ENCODE data around the gene GJA5. TPM values are rescaled to one million over a fixed set of nuclear protein-coding genes. Genes with fewer than 3 reads are reported as not detected.
"Not testable (repeated sequence)": the region's sequence is repeated elsewhere in the genome, so short reads cannot be mapped to it uniquely, and the experiment has no call there.

The GJA5 gene
- total RNA-seq, 1 experiment from 2014 or later: not detected

DNA sequence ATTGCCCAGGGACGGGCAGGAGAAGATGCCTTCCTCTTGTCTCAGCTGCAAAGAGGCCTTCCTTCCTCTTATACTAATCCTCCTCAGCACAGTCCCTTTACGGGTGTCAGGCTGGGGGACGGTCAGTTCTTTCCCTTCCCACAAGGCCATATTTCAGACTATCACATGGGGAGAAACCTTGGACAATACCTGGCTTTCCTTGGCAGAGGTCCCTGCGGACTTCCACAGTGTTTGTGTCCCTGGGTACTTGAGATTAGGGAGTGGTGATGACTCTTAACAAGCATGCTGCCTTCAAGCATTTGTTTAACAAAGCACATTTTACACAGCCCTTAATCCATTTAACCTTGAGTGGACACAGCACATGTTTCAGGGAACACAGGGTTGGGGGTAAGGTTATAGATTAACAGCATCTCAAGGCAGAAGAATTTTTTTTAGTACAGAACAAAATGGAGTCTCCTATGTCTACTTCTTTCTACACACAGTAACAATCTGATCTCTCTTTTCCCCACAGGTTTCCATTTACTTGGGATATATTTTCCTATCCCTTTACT lies 26.0 kb downstream of the GJA5 start:
- H3K4me3 ChIP-seq (replicated peaks in 1 of 2; ENCODE audit: low read depth in 1 of 2, low read length in 2 of 2); H2AFZ ChIP-seq (ENCODE audit: low read depth, low read length, poor library complexity, severe bottlenecking); ATAC-seq; intact Hi-C loops (cut with micrococcal nuclease); H3K79me2 ChIP-seq (ENCODE audit: insufficient read depth, low read length); H3K9me3 ChIP-seq (ENCODE audit: control insufficient read depth in 1 of 2, insufficient read depth in 1 of 2, low read depth in 1 of 2, low read length in 2 of 2); POLR2A ChIA-PET; H3K27me3 ChIP-seq (ENCODE audit: insufficient read depth, low read length); CTCF ChIA-PET; H3K36me3 ChIP-seq (ENCODE audit: control insufficient read depth in 1 of 2, insufficient read depth in 2 of 2, low read length in 2 of 2); H3K4me1 ChIP-seq (ENCODE audit: control insufficient read depth in 1 of 2, insufficient read depth in 2 of 2, low read length in 2 of 2); H3K9me2 ChIP-seq (ENCODE audit: insufficient read depth); H3K4me2 ChIP-seq (ENCODE audit: low read length); H3K27ac ChIP-seq (ENCODE audit: low read depth, low read length); H3K9ac ChIP-seq (ENCODE audit: low read length); H4K20me1 ChIP-seq (ENCODE audit: insufficient read depth); BruUV-seq (replicated peaks); DNase-seq (ENCODE audit: low read depth, low spot score); RAD21 ChIA-PET (ENCODE audit: low non-redundant PET in 1 of 2, low total read pairs in 2 of 2, uncharacterized antibody in 2 of 2, unreplicated experiment in 2 of 2): not testable (repeated sequence)

GRCh38 chr1:147729315-147729714 lies 31.1 kb downstream of the GJA5 start:
- no peaks in the 10 kb centered on the region for H3K36me3 ChIP-seq (ENCODE audit: control insufficient read depth in 1 of 2, insufficient read depth in 2 of 2, low read length in 2 of 2)
- intact Hi-C loops (cut with micrococcal nuclease): no loop called here
- no peak overlapping the region for H3K4me3 ChIP-seq (replicated peaks in 1 of 2; ENCODE audit: low read depth in 1 of 2, low read length in 2 of 2)
- RAD21 ChIA-PET (ENCODE audit: low non-redundant PET in 1 of 2, low total read pairs in 2 of 2, uncharacterized antibody in 2 of 2, unreplicated experiment in 2 of 2): no interaction called here
- no peaks in the 10 kb centered on the region for H3K9me2 ChIP-seq (ENCODE audit: insufficient read depth)
- peaks cover 8% of the 10 kb centered on the region; the same call in 1 of the 2 replicates for H3K27me3 ChIP-seq (ENCODE audit: insufficient read depth, low read length)
- POLR2A ChIA-PET: no interaction called here
- H3K4me1 ChIP-seq (ENCODE audit: control insufficient read depth in 1 of 2, insufficient read depth in 2 of 2, low read length in 2 of 2): no peaks in the 10 kb centered on the region
- ATAC-seq (no peak), DNase-seq (ENCODE audit: low read depth, low spot score) (no peak)
- no TSS peak for BruUV-seq (replicated peaks)
- TF ChIP-seq YY1 (IDR thresholded peaks at IDR 0.05; ENCODE audit: extremely low read depth, insufficient replicate concordance, low read depth, low read length): no peak
- no peaks in the 10 kb centered on the region for H4K20me1 ChIP-seq (ENCODE audit: insufficient read depth)
- H2AFZ ChIP-seq (ENCODE audit: low read depth, low read length, poor library complexity, severe bottlenecking): no peak overlapping the region
- H3K27ac ChIP-seq (ENCODE audit: low read depth, low read length): no peak overlapping the region
- H3K9ac ChIP-seq (ENCODE audit: low read length): no peak overlapping the region
- H3K4me2 ChIP-seq (ENCODE audit: low read length): no peak overlapping the region
- no peaks in the 10 kb centered on the region for H3K9me3 ChIP-seq (ENCODE audit: control insufficient read depth in 1 of 2, insufficient read depth in 1 of 2, low read depth in 1 of 2, low read length in 2 of 2)
- CTCF ChIA-PET: interaction anchor here (1.0 kb wide), 1 partner anchor 164 kb away, joined by 3 read pairs; no protein-coding TSS in a partner anchor
- no peaks in the 10 kb centered on the region for H3K79me2 ChIP-seq (ENCODE audit: insufficient read depth, low read length)

GRCh38 chr1:147726168-147726567 lies 34.2 kb downstream of the GJA5 start:
- Histone ChIP-seq H3K9ac (ENCODE audit: low read length) (no peak overlapping the region), H3K36me3 (ENCODE audit: control insufficient read depth in 1 of 2, insufficient read depth in 2 of 2, low read length in 2 of 2) (no peaks in the 10 kb centered on the region), H3K4me1 (ENCODE audit: control insufficient read depth in 1 of 2, insufficient read depth in 2 of 2, low read length in 2 of 2) (no peaks in the 10 kb centered on the region), H2AFZ (ENCODE audit: low read depth, low read length, poor library complexity, severe bottlenecking) (no peak overlapping the region), H3K79me2 (ENCODE audit: insufficient read depth, low read length) (no peaks in the 10 kb centered on the region), H3K4me2 (ENCODE audit: low read length) (no peak overlapping the region), H3K27ac (ENCODE audit: low read depth, low read length) (no peak overlapping the region), H4K20me1 (ENCODE audit: insufficient read depth) (no peaks in the 10 kb centered on the region), H3K4me3 (replicated peaks in 1 of 2; ENCODE audit: low read depth in 1 of 2, low read length in 2 of 2) (no peak overlapping the region), H3K9me3 (ENCODE audit: control insufficient read depth in 1 of 2, insufficient read depth in 1 of 2, low read depth in 1 of 2, low read length in 2 of 2) (no peaks in the 10 kb centered on the region), H3K27me3 (ENCODE audit: insufficient read depth, low read length) (peaks cover 8% of the 10 kb centered on the region; the same call in 1 of the 2 replicates), H3K9me2 (ENCODE audit: insufficient read depth) (no peaks in the 10 kb centered on the region)
- ChIA-PET CTCF (interaction anchor here (4.4 kb wide), 1 partner anchor 166 kb away, joined by 41 read pairs; no protein-coding TSS in a partner anchor), RAD21 (ENCODE audit: low non-redundant PET in 1 of 2, low total read pairs in 2 of 2, uncharacterized antibody in 2 of 2, unreplicated experiment in 2 of 2) (no interaction called here), POLR2A (no interaction called here)
- no peak for TF ChIP-seq SIN3A (IDR thresholded peaks at IDR 0.05; ENCODE audit: low read depth)
- TF ChIP-seq SRF (IDR thresholded peaks at IDR 0.05; ENCODE audit: low read depth): no peak
- TF ChIP-seq POLR2AphosphoS5 (IDR thresholded peaks at IDR 0.05; ENCODE audit: low read depth, low read length): no peak
- TF ChIP-seq RAD21 (IDR thresholded peaks at IDR 0.05; ENCODE audit: low read depth): no peak
- TF ChIP-seq MAX (IDR thresholded peaks at IDR 0.05): no peak
- no peak for TF ChIP-seq EZH2 (IDR thresholded peaks at IDR 0.05)
- no peak for TF ChIP-seq ATF3 (IDR thresholded peaks at IDR 0.05)
- no peak for TF ChIP-seq CTCF (IDR thresholded peaks at IDR 0.05 in 2 of 3, conservative IDR thresholded peaks at IDR 0.05 in 1 of 3; ENCODE audit: borderline replicate concordance in 1 of 3, insufficient read depth in 1 of 3, low read depth in 2 of 3, low read length in 2 of 3)
- no peak for TF ChIP-seq FOSL1 (IDR thresholded peaks at IDR 0.05; ENCODE audit: low read depth)
- TF ChIP-seq POLR2A (IDR thresholded peaks at IDR 0.05; ENCODE audit: borderline replicate concordance, extremely low read depth, insufficient read depth, insufficient read length): no peak
- no peak for TF ChIP-seq CBX3 (IDR thresholded peaks at IDR 0.05; ENCODE audit: low read depth)
- ATAC-seq (no peak), DNase-seq (ENCODE audit: low read depth, low spot score) (no peak)
- intact Hi-C loops (cut with micrococcal nuclease): no loop called here
- no TSS peak for BruUV-seq (replicated peaks)
